Retinal pigment epithelial cell (primary cell): ENCODE results near the gene LYZL2.
"Not testable (repeated sequence)": the region's sequence is repeated elsewhere in the genome, so short reads cannot be mapped to it uniquely, and the experiment has no call there.

ENCODE experiments used
- DNase-seq: peaks from one replicate; pipeline ENCODE4 v3.0.0-alpha.2; 2010; ENCODE audit warnings: low read depth
- H3K4me3 ChIP-seq: 2 replicates; pipeline ENCODE4 v1.5.1; 2011; ENCODE audit warnings: mild to moderate bottlenecking, low read length, control low read depth, moderate library complexity
- CTCF ChIP-seq: conservative IDR thresholded peaks from 2 replicates; pipeline ENCODE4 v1.5.1; 2011; ENCODE audit warnings: low read depth, low read length, control low read depth, inconsistent platforms

Gene LYZL2

GRCh38 chr10:30600005-30600404 is 29.5 kb downstream of the LYZL2 start:
- DNase-seq: no peak
- no peak for TF ChIP-seq CTCF
- H3K4me3 ChIP-seq: no peak overlapping the region

- DNase-seq: no peak
- no peak overlapping the region for H3K4me3 ChIP-seq
- TF ChIP-seq CTCF: no peak
Measured at GRCh38 chr10:30598105-30598776, 31.3 kb downstream of the LYZL2 start.

- not testable (repeated sequence) for H3K4me3 ChIP-seq, DNase-seq
Measured at GRCh38 chr10:30597433-30597824, 32.1 kb downstream of the LYZL2 start.

GRCh38 chr10:30596493-30597432 is 32.8 kb downstream of the LYZL2 start:
- not testable (repeated sequence) for H3K4me3 ChIP-seq, DNase-seq

- no peak overlapping the region for H3K4me3 ChIP-seq
- no peak for TF ChIP-seq CTCF
Measured at GRCh38 chr10:30596013-30596412, 33.5 kb downstream of the LYZL2 start.

GRCh38 chr10:30594077-30594476 is 35.5 kb downstream of the LYZL2 start:
- TF ChIP-seq CTCF: no peak
- H3K4me3 ChIP-seq: no peak overlapping the region
- no peak for DNase-seq

More at GRCh38 chr10:30596013-30596412, 33.5 kb downstream of the LYZL2 start:
- no peak for DNase-seq

- not testable (repeated sequence) for DNase-seq, H3K4me3 ChIP-seq
Measured at GRCh38 chr10:30592770-30593169, 36.8 kb downstream of the LYZL2 start.

GRCh38 chr10:30591249-30591670 is 38.3 kb downstream of the LYZL2 start:
- no peak for DNase-seq

More at GRCh38 chr10:30591249-30591670, 38.3 kb downstream of the LYZL2 start:
- no peak overlapping the region for H3K4me3 ChIP-seq
- peak; percentile 79 for TF ChIP-seq CTCF
